Measurements from ENCODE around the gene AOC1. TPM values are rescaled to one million over a fixed set of nuclear protein-coding genes. Genes with fewer than 3 reads are reported as not detected.
"Not testable (repeated sequence)": the region's sequence is repeated elsewhere in the genome, so short reads cannot be mapped to it uniquely, and the experiment has no call there.

Gene AOC1
- total and polyA plus RNA-seq, 4 donors, result 0.01 to 0.08 TPM; not detected in 2

- TF ChIP-seq, protein P1, sequence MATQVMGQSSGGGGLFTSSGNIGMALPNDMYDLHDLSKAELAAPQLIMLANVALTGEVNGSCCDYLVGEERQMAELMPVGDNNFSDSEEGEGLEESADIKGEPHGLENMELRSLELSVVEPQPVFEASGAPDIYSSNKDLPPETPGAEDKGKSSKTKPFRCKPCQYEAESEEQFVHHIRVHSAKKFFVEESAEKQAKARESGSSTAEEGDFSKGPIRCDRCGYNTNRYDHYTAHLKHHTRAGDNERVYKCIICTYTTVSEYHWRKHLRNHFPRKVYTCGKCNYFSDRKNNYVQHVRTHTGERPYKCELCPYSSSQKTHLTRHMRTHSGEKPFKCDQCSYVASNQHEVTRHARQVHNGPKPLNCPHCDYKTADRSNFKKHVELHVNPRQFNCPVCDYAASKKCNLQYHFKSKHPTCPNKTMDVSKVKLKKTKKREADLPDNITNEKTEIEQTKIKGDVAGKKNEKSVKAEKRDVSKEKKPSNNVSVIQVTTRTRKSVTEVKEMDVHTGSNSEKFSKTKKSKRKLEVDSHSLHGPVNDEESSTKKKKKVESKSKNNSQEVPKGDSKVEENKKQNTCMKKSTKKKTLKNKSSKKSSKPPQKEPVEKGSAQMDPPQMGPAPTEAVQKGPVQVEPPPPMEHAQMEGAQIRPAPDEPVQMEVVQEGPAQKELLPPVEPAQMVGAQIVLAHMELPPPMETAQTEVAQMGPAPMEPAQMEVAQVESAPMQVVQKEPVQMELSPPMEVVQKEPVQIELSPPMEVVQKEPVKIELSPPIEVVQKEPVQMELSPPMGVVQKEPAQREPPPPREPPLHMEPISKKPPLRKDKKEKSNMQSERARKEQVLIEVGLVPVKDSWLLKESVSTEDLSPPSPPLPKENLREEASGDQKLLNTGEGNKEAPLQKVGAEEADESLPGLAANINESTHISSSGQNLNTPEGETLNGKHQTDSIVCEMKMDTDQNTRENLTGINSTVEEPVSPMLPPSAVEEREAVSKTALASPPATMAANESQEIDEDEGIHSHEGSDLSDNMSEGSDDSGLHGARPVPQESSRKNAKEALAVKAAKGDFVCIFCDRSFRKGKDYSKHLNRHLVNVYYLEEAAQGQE (IDR thresholded peaks at IDR 0.05), result no peak
Observed at GRCh38 chr7:150904011-150904909, 51.9 kb downstream of the AOC1 start (continued).

- H3K36me3 ChIP-seq (ENCODE audit: control insufficient read depth in 4 of 4, insufficient read depth in 3 of 4, low read depth in 1 of 4, low read length in 3 of 4), result no peaks in the 10 kb centered on the region
- no peak for DNase-seq (ENCODE audit: low spot score)
- H3K4me3 ChIP-seq (ENCODE audit: low read depth in 1 of 3, low read length in 3 of 3), result no peak overlapping the region
- H3K27me3 ChIP-seq (ENCODE audit: control insufficient read depth in 4 of 4, insufficient read depth in 4 of 4, low read length in 3 of 4), result no peaks in the 10 kb centered on the region
- H3K4me1 ChIP-seq (ENCODE audit: control insufficient read depth in 4 of 4, insufficient read depth in 4 of 4, low read length in 3 of 4), result no peaks in the 10 kb centered on the region
- H3K9ac ChIP-seq (ENCODE audit: low read depth in 1 of 2, low read length in 2 of 2), result no peak overlapping the region
- H3K9me3 ChIP-seq (ENCODE audit: control insufficient read depth in 4 of 4, low read length in 3 of 4), result no peaks in the 10 kb centered on the region
- WGBS, result 79% methylated on average over 2 of the region's 2 CpGs
- no peak overlapping the region for H3K27ac ChIP-seq (ENCODE audit: low read depth in 1 of 2, low read length in 2 of 2)
- TF ChIP-seq TAF1 (conservative IDR thresholded peaks at IDR 0.05) (no peak), CTCF (IDR thresholded peaks at IDR 0.05; ENCODE audit: low read depth, low read length, missing input control) (no peak), FOXA2 (IDR thresholded peaks at IDR 0.05) (no peak), RXRA (IDR thresholded peaks at IDR 0.05) (no peak), HNF4A (conservative IDR thresholded peaks at IDR 0.05) (no peak), EGR1 (IDR thresholded peaks at IDR 0.05; ENCODE audit: low read depth in 2 of 2) (no peak)
- TF ChIP-seq, protein P2, sequence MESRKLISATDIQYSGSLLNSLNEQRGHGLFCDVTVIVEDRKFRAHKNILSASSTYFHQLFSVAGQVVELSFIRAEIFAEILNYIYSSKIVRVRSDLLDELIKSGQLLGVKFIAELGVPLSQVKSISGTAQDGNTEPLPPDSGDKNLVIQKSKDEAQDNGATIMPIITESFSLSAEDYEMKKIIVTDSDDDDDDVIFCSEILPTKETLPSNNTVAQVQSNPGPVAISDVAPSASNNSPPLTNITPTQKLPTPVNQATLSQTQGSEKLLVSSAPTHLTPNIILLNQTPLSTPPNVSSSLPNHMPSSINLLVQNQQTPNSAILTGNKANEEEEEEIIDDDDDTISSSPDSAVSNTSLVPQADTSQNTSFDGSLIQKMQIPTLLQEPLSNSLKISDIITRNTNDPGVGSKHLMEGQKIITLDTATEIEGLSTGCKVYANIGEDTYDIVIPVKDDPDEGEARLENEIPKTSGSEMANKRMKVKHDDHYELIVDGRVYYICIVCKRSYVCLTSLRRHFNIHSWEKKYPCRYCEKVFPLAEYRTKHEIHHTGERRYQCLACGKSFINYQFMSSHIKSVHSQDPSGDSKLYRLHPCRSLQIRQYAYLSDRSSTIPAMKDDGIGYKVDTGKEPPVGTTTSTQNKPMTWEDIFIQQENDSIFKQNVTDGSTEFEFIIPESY (IDR thresholded peaks at IDR 0.05), result no peak
Observed at GRCh38 chr7:150908173-150908572, 55.9 kb downstream of the AOC1 start.

DNA sequence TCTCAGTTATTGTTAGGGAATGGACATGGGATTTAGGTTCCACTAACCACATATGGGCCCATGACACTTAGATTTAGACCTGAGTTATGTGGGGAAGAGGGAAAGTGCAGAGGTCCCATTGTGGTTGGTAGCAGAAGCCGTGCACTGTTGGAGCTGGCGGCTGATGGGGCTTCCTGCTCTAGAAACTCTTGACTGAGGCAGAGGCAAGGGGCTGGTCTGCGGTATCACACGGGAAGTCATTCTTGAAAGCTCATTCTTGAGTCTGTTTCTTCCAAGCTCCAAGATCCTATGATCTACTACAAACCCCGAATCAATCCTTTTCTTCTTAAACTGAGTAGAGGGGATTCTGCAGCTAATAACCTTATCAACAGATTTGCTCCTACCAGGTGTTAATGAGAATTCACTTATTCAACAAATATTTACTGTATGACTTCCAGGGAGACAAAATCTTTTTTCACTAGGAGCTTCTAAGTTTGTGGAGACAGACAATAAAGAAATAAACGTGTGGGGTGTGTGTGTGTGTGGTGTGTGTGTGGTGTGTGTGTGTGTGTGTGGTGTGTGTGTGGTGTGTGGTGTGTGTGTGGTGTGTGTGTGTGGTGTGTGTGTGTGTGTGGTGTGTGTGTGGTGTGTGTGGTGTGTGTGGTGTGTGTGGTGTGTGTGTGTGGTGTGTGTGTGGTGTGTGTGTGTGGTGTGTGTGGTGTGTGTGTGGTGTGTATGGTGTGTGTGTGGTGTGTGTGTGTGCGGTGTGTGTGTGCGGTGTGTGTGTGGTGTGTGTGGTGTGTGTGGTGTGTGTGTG is 57.1 kb downstream of the AOC1 start:
- WGBS, result 74% methylated on average over 8 of the region's 8 CpGs
- H3K9ac ChIP-seq (ENCODE audit: low read depth in 1 of 2, low read length in 2 of 2), result no peak overlapping the region
- DNase-seq (ENCODE audit: low spot score), result no peak
- H3K36me3 ChIP-seq (ENCODE audit: control insufficient read depth in 4 of 4, insufficient read depth in 3 of 4, low read depth in 1 of 4, low read length in 3 of 4), result no peaks in the 10 kb centered on the region
- no peaks in the 10 kb centered on the region for H3K27me3 ChIP-seq (ENCODE audit: control insufficient read depth in 4 of 4, insufficient read depth in 4 of 4, low read length in 3 of 4)
- H3K4me1 ChIP-seq (ENCODE audit: control insufficient read depth in 4 of 4, insufficient read depth in 4 of 4, low read length in 3 of 4), result no peaks in the 10 kb centered on the region
- no peaks in the 10 kb centered on the region for H3K9me3 ChIP-seq (ENCODE audit: control insufficient read depth in 4 of 4, low read length in 3 of 4)
- H3K27ac ChIP-seq (ENCODE audit: low read depth in 1 of 2, low read length in 2 of 2), result no peak overlapping the region
- TF ChIP-seq TAF1 (conservative IDR thresholded peaks at IDR 0.05), result no peak
- TF ChIP-seq HNF4G (IDR thresholded peaks at IDR 0.05), result no peak
- TF ChIP-seq NR2F2 (IDR thresholded peaks at IDR 0.05), result no peak
- TF ChIP-seq, protein P3, sequence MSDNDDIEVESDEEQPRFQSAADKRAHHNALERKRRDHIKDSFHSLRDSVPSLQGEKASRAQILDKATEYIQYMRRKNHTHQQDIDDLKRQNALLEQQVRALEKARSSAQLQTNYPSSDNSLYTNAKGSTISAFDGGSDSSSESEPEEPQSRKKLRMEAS (IDR thresholded peaks at IDR 0.05), result no peak
- TF ChIP-seq, protein P2 (IDR thresholded peaks at IDR 0.05), result no peak
- TF ChIP-seq JUND (IDR thresholded peaks at IDR 0.05), result no peak
- TF ChIP-seq RXRA (IDR thresholded peaks at IDR 0.05), result no peak
- no peak overlapping the region for H3K4me3 ChIP-seq (ENCODE audit: low read depth in 1 of 3, low read length in 3 of 3)

GRCh38 chr7:150910305-150910995 is 58.1 kb downstream of the AOC1 start:
- not testable (repeated sequence) for H3K9me3 ChIP-seq (ENCODE audit: control insufficient read depth in 4 of 4, low read length in 3 of 4); H3K27me3 ChIP-seq (ENCODE audit: control insufficient read depth in 4 of 4, insufficient read depth in 4 of 4, low read length in 3 of 4); H3K4me3 ChIP-seq (ENCODE audit: low read depth in 1 of 3, low read length in 3 of 3); DNase-seq (ENCODE audit: low spot score); H3K9ac ChIP-seq (ENCODE audit: low read depth in 1 of 2, low read length in 2 of 2); H3K27ac ChIP-seq (ENCODE audit: low read depth in 1 of 2, low read length in 2 of 2); H3K4me1 ChIP-seq (ENCODE audit: control insufficient read depth in 4 of 4, insufficient read depth in 4 of 4, low read length in 3 of 4); H3K36me3 ChIP-seq (ENCODE audit: control insufficient read depth in 4 of 4, insufficient read depth in 3 of 4, low read depth in 1 of 4, low read length in 3 of 4)
- 80% methylated on average over 8 of the region's 8 CpGs for WGBS

Measured in liver (tissue), 9 donors.